OCI-LY1 (cell line): ENCODE data around the gene UBA6.

Experiments
- EZH2 ChIP-seq: fragments of 200-600 bp; sonication (generic), shearing (Covaris generic); IDR thresholded peaks from 2 replicates; pipeline ENCODE4 v1.8.0; 2017; ENCODE audit warnings: borderline replicate concordance, mixed run types, mild to moderate bottlenecking, antibody characterized with exemption, low read length, moderate library complexity, mixed read lengths
- TF ChIP-seq, protein P1 (sequence below): fragments of 200-600 bp; sonication (generic), shearing (Covaris generic); IDR thresholded peaks from 2 replicates; pipeline ENCODE4 v1.5.1; 2017; ENCODE audit warnings: mild to moderate bottlenecking, antibody characterized with exemption, low read length, moderate library complexity, mixed read lengths

GRCh38 chr4:67615119-67615518, 85.8 kb downstream of the UBA6 start:
- TF ChIP-seq, protein P1, sequence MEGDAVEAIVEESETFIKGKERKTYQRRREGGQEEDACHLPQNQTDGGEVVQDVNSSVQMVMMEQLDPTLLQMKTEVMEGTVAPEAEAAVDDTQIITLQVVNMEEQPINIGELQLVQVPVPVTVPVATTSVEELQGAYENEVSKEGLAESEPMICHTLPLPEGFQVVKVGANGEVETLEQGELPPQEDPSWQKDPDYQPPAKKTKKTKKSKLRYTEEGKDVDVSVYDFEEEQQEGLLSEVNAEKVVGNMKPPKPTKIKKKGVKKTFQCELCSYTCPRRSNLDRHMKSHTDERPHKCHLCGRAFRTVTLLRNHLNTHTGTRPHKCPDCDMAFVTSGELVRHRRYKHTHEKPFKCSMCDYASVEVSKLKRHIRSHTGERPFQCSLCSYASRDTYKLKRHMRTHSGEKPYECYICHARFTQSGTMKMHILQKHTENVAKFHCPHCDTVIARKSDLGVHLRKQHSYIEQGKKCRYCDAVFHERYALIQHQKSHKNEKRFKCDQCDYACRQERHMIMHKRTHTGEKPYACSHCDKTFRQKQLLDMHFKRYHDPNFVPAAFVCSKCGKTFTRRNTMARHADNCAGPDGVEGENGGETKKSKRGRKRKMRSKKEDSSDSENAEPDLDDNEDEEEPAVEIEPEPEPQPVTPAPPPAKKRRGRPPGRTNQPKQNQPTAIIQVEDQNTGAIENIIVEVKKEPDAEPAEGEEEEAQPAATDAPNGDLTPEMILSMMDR = no peak
- no peak for TF ChIP-seq EZH2
